ENCODE measurements around the gene HOXC10.

Gene HOXC10

GRCh38 chr12:53950789-53951576 lies 34.0 kb upstream of the HOXC10 start:
- no peak for DNase-seq

GRCh38 chr12:53951577-53952334 lies 33.2 kb upstream of the HOXC10 start:
- no peak for DNase-seq

DNA sequence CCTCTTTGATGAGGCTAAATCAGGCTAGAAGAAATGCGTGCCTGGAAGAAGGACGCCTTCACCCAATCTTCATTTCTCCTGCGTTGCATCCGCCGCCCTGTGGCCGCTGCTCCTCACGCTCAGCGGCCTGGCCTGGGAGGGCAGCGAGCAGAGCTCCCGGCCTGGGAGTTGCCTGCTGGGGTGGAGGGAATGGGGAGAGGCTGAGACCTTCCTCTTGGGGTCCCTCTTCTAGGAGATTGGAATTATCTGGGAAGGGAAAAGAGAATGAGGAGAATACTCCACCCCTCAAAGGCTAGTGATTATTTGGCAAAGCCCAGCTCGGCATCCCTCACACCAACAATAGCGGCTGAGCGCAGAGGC lies 32.6 kb upstream of the HOXC10 start:
- no peak for DNase-seq

DNA sequence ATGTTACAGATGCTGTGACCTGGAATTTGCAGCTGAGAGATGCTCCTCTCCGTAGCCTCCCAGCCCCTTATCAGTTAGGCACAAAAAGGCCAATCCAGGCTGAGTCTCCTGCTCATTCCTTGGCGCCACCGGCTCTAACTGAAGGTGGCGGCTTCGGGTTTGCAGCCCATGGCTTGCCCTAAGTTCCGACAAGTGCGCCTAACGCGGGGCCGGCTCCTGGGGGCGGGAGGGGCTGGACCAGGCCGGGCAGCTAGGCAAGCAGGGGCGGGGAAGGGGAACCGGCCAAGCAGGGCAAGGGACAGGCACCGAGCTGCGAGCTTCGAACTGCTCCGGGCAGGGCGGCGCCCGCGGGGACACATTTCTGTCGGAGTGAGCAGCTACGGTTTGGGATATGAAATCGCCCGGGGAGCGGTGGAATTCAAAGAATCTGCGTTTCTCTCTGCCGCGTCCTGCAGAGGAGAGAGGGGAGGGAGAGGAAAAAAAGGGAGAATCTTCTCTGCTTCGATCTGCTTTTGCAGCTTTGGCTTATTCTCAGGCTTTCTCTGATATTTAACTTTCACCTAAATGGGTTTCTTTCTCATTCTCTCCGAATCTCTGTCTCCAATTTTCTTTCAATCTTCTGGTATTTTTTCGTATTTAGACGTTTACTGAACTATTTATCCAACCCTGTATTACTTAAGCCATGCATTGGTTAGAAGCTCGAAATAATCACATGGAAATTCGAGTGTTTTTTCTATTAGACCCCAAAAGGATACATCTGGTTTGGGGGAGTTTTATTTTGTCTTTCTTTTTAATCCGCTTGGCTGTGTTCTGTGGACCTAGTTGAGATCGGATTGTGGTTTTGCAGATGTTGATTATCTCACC lies 31.8 kb upstream of the HOXC10 start:
- DNase-seq = no peak

DNA sequence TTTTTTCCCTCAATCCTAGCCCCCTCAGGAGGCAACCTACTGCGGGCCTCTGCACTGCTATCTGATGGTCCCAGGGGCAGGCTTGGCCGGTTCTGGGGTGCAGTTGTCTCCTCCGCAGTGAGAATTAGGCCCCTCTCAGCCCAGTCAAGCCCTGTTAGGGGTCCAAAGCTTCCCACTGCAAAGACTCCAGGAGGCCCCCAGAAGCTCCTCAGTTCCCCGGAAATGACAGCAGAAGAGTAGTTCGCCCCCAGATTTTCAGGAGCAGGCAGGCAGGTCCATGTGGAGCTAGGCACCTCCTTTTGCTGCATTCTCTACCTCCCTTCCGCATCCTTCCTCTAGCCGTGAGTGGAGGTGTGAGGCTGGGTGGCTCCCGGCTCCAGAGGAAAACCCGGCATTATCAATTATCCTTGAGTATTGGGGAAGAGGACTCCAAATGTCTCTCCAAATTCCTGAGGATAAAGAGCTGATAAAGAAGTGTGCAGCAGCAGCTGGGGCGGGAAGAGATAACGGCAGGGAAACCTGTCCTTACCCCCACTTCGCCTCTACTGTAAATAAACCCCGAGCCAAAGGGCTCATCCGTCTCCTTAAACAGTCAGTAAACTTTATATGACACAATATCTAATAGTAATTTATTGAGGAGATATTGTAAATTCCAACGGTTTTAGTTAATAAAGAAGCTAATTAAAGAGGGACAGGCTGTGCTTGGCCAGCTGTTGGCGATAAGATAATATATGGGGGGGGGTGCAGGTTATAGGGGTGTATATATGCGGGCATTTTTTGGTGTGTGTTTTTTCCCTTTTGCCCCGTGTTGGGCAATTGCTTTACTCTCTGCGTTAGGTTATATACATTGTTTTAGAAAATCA lies 30.9 kb upstream of the HOXC10 start:
- DNase-seq = no peak

DNA sequence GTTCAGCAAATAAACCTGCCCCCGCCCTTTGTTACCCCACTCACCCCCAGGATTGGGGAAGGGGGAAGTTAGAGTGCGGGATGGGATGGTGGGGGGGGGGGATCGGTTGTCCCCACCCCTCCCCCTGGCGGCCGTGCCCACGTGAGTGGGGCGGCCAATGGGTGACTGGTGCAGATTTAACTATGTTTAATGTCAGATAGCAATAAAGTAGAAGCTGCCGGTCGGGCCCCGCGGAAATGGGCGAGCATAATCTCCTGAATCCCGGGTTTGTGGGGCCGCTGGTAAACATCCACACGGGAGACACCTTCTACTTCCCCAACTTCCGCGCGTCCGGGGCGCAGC lies 30.3 kb upstream of the HOXC10 start, which contains the start of gene HOXC12:
Gene HOXC12, plus strand, starts transcription at position 210 of the 342 bp plus-strand sequence. Its CDS starts 27 bp downstream, at position 237.
- DNase-seq = no peak

- DNase-seq = no peak
Measured at GRCh38 chr12:53955036-53955775, 29.7 kb upstream of the HOXC10 start.

GRCh38 chr12:53955776-53956250 lies 29.1 kb upstream of the HOXC10 start:
- DNase-seq = no peak

DNA sequence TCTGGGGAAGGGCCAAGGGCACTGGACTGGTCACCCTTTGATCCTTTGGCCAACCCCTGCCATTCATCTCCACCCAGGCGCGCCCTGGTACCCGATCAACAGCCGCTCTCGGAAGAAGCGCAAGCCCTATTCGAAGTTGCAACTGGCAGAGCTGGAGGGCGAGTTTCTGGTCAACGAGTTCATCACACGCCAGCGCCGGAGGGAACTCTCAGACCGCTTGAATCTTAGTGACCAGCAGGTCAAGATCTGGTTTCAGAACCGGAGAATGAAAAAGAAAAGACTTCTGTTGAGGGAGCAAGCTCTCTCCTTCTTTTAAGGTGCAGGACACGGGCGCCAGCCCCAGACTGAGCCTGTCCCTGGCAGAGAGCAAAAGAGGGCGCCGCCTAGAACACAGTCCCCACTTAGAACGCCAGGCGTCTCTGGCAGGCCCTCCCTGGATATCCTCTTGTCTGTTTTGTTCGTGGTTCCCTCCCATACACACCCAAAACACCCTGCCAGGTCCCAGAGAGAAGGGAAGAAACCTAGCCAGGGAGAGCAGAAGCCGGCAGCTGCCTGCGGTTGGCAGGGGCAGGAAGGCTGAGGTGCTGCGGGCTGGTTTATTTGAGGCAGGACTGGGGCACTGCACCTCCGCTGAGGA lies 28.6 kb upstream of the HOXC10 start:
- DNase-seq = no peak

DNA sequence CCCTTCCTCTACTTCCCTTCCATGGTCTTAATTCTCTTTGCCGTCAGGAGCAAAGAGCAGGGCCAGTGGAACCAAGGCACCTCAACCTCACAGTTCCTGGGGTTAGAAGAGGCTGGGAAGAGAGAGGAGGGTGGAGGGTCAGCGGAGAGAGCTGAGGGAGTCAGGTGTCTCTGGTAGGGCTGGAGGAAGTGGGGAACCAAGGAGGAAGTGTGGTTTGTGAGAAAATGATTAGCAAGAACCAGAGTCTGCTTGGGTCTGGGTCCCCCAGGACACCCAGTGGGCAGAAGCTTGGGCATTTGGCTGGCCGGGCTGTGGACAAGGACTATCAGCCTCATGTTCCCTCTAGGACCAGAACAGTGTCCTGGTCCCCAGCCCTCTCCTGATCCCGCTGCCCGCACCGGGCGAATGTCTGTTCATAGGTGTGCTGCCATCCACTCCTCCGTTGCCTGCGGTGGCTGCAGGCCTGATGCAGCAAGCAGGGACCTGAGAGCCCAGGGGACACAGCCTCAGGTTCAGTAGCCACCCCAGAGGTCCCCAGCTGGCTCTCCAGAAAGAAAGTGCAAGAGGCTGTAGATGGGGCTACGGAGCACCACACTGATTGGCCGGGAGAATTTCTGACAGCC lies 27.9 kb upstream of the HOXC10 start:
- no peak for DNase-seq

DNA sequence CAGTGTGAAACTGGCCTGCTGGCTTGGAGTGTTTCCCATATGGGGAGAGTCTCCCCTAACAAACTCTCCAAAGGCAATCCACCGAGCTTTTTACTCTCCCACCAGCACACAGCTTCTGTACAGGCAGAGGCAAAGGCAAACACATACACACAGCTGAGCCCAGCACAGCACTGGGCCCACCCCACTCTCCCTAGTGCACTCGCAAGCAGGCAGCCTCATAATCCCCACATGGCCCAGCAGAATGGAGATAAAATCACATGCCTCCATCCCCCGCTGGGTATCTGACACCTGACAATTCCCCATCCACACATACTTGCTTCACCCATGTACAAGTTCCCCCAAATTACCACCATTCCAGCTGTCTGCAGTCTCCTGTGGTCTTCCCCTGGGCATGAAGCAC lies 26.8 kb upstream of the HOXC10 start:
- DNase-seq = no peak

DNA sequence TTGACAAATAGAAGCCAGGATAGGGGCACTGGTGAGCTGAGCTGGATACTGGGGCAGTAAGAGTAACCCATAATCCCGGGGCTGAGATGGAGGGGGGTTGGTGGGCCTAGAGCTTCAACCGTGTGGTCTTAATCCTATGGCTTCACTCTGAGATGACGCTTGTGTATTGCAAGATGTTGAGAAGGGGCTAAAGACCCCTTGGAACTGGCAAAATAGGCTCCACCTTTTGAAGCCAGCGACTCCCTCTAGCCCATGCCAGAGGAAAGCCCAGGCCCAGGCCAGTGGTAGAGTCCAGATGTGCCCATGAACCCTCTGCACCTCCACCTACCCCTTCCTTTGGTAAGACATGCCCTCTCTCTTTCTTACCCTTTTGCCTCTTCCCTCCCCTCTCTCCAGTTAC lies 25.6 kb upstream of the HOXC10 start:
- DNase-seq = no peak

DNA sequence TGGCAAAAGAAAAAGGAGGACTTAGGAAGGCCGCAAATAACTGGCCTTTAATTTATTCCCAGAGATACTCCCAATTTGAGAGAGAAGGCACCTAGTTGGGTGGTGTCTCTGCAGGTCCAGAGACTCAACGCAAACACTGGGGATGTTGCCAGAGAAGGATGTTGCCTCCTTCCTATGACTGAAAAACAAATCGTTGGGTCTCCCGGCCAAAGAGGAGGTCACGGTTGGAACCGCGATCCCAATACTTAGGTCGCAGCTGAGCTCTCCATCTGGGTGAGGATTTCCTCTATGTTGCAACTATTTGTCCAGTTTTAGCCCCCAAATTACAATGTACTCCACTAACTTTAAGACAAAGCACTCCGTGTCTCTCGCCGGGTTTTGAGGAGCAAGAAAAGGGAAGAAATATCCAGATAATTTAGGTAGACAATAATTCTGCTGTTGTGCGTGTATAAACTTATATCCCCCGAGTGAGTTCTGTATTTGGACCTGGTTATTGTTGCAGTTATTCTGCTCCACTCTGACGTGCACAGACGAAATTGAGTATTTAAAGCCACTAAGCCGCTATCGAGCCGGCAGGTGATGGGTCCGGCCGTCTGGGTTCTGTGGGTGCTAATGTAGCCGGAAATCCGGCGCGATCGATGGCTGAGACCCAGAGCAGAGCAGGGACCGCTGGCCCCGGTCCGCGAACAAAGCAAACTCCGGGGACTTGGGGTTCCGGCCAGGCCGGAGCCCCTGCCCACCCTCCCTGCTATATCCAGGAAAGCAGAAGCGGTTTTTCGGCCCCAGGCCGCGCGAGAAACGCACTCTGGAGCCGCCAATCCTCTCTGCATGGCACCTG lies 24.5 kb upstream of the HOXC10 start:
- no peak for DNase-seq

- DNase-seq = no peak
Measured at GRCh38 chr12:53961025-53961761, 23.8 kb upstream of the HOXC10 start.

DNA sequence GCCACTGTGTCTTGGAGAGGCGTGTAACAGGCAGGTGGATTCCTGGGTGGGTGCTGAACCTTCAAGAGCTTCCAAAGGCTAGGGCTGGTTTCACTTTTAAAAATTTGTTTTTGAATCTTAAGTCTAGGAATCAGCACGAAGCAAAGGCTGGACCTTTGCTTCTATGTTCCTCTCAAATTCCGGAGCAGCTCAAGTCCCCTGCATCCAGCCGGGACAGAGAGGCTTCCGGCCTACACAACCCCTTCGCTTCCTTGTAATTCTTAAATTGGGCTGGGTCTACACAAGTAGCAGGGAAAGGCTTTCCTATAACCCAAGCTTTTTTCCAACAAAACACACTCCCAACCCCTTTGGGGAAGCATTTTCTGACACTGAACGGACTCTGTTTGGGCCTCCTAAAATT lies 21.9 kb upstream of the HOXC10 start:
- no peak for DNase-seq

DNA sequence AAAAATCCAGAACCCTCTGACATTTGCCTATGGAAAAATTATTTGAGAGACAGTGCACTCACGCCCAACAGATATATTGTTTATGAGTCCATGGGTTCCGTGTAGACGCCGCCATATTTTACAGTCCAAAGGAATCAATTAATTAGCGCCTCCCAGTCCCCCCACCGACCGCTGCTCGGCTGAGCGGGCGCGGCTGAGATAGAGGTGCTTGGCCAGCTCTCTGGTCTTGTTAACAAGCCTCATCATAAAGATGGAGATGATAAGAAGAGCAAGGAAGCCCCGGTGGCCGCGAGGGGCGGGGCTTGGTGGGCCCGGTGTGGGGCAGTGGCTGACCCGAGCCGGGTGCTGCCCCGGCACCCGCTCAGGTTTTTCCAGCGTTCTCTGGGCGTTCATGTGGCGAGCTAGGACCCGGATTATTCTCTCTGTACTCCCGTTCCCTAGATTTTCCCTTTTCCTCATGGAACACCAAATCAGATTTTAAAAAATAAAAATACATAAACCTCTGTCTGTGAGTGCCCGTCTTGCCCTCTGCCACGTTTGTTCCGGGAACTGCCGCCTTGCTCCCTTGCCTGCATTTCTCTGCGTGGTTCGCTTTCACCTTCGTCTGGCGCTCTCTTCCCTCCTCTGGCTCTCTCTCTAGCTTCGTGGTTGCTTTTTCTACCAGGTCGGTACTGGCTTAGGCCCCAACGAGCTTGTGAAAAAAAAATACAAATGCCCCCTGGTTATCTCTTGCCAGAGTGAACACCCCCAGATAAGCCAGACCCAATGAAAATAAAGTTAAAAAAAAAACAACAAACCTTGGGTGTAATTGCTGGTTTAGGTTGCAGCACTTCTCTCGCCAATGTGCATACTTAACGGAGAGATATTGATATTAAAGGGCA lies 21.3 kb upstream of the HOXC10 start:
- DNase-seq = no peak

DNA sequence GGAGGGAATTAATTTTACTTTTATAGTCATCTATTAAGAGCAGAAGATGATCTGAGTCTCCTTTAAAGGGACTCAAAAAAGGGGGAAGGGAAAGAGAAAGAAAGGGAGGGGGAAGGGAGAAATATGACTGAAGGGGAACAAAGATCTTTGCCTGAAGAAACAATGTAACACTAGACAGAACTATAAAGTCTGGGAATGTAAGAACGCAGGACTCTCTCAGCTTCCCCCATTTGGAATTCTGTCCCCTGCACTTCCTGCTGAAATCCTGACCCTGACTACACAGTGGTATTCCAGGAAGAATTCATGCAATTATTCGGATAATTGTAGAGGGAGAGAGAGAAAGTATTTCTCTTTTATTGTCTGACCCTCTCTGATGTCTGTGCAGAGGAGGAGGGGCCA lies 20.6 kb upstream of the HOXC10 start:
- no peak for DNase-seq
